GM19351 (cell line): ENCODE measurements around the gene LGR6.

Experiments used
- ATAC-seq: cut with Tn5 transposase; IDR thresholded peaks from one replicate; pipeline ENCODE4 v1.9.1; 2021; ENCODE audit warnings: mild to moderate bottlenecking, moderate library complexity; ENCODE audit not compliant: unreplicated experiment

Gene LGR6

DNA sequence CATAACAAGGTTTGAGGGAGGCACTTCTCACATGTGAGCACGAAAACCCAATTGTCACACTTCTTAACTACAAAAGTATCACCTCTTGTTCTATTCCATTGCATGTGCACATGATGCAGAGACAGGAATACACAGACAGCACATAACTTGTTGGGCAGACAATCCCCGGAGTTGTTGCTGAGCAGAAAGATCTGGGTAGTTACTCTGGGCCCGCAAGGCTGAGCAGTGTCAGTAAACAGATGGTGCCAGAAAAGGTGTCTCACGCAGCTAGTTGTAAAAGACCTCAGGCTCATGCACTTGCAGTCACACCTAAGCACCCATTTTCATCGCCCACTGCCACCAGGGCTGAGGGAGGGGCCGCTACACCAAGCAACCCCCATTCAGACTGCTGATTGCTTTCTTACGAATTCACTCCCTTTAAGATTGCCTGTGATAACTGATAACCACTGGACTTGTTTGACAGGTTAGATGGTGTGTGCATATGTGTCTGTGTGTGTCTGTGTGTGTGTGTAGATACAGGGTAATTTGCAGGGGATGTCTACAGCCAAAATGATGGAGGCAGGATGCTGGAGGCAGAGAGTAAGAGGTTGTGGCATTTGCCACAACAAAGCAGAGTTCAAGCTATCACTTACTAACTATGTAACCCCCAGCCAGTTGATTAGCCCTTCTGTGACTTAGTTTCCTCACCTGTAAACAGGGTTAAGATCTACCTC is 4.2 kb downstream of the LGR6 start:
- no peak for ATAC-seq

DNA sequence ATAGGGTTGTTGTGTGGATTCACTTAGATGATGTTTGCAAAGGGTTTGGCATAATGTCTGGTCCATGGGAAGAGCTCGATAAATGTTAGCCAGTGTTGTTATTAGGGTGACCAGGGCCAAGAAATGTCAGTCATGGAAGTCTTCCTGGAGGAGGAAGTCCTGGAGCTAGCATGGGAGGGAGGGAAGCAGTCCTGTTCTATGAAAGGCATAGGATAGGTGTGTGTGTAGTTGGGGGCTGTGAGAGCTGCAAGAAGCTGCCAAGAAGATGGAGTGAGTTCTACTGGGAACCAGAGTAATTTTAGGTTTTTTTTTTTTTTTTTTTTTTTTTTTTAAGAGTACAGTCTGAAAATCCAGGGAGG is 4.7 kb downstream of the LGR6 start:
- ATAC-seq = no peak

DNA sequence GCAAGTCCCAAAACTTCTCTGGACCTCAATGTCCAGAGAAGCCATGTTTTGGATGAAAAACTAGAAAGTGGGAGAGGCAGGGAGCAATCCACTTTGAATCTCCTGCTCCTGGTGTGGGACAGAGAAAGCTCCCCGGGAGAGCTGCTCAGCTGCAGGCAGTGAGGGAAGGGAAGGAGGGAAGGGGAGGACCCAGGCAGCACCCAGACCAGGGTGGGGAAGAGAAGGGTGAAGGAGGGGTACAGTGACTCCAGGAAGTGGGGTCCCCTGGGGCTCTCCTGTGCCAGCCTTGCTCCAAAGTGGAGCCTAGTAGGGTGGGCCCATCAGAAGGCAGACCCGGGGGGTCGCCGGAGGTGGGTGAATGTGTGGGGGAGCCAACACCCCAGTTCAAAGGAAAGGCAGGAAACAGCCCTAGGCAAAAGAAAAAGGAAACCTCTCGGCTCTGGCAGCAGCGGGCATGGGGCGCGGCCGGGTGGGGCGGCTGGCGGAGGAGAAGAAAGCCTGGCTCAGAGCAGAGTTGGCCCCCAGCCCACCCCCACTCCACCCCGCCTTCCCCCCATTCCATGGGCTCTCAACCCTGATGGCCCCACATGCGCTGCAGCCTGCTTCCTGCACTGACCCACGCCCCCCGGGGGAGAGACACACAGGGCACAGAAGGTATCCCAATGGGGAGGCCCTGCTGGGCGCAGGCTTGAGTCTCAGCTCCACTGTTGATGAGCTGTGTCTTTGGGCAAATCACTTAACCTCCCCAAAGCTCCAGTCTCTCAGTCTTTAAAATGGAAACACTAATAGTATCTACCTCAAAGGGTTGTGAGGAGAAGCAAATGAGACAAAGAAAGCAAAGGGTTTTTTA is 5.7 kb downstream of the LGR6 start:
- no peak for ATAC-seq

DNA sequence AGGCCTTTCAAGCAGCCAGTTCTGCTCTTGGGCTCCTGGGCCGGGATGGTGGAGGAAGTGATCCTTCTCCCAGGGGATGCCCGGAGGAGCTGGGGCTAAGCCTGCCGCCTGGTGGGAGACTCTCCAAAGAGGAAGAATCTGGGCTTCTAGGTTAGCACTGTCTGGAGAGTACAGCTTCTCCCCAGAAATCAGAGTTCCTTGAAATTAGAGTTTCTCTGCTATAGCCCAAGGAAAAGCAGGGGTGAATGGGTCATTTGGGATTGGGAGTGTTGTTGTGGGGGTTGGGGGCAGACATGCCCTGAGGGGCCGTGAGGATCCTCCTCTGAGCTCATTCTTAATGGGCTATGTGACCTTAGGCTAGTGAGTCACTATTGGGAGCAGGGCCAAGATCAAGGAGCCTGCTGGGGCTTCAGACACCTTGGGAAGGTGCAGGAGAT is 6.5 kb downstream of the LGR6 start:
- ATAC-seq = no peak

DNA sequence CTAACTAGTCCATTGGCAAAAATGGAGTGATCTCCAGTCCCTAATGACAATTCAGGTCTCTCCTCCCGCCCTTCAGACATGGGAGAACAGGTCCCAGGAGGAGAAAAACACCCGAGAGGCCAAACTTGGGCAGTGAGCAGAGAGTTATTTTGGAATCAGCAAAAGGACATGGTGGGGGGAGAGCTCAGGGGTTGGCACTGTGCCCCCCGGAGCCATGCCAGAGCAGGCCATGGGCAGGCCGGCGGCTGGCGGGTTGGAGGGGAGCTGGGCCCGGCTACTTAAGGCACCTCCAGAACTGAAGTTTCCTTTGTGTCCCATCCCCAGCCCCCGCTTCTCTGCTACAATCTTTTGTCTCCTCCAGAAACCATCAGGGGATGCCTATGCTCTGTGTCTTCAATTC is 7.1 kb downstream of the LGR6 start:
- no peak for ATAC-seq

DNA sequence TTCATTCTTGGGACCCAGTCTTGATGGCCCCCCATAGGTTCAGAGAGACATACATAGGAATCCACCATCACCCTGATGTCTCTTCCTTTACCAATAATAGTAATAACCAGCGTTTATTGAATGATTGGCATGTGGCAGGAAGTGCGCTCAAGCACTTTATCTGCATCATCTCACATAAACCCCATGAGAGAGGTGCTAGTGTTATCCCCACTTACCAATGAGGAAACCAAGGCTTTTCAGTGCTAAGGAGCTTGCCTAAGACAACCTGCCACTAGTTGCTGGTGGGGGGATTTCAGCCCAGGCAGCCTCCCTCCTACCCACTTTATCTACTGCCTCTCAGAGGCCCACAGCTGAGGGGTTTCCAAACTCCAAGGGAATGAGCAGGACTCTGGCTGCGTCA is 7.7 kb downstream of the LGR6 start:
- ATAC-seq = no peak

DNA sequence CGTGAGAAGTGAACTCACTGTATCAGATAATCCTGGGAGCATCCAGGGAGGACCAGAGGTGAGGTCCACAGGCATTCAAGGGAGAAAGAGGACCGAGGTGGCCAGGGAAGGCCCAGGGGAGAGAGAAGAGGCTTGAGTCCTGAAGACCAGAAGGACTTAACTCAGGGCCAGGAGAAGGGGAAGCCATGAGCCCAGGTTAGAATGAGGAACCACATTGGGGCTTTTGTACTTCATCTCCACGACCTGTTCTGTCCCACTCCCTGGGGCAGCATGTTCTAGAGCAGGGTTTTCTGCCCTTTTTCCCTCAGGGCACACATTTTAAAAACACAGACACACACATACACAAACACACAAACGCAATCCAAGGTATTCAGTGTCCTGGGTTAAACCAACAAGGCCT is 8.4 kb downstream of the LGR6 start:
- ATAC-seq = no peak

DNA sequence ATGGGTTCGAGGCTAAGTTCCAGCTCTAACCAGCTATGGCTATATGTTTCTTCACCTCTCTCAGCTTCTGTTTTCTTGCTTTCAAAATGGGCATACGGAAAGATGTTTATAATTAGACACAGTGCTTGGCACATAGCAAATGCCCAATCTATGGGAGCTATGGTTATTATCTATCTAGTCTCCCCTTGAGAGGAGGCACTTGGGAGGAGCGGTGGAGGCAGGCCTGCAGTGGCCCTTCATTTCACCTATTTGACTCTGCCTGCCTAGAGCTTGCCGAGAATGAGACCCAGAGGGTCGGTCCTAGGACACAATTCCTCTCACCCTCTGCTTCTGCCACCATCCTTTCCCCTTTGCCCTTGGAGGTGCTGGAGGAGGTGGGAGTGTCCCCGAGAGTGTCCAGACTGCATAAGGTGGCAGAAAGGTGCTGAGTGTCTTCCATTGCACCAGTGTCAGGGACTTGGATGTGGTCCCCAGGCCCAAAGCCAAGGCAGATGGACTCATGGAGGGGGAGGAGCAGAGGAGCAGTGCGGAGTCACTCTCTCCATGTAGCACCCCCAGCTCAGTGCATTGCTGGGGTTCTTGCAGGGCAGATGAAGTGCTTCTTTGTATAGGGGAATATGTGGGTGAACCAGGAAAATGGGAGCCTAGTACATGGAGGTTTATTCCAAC is 9.0 kb downstream of the LGR6 start:
- ATAC-seq = no peak

DNA sequence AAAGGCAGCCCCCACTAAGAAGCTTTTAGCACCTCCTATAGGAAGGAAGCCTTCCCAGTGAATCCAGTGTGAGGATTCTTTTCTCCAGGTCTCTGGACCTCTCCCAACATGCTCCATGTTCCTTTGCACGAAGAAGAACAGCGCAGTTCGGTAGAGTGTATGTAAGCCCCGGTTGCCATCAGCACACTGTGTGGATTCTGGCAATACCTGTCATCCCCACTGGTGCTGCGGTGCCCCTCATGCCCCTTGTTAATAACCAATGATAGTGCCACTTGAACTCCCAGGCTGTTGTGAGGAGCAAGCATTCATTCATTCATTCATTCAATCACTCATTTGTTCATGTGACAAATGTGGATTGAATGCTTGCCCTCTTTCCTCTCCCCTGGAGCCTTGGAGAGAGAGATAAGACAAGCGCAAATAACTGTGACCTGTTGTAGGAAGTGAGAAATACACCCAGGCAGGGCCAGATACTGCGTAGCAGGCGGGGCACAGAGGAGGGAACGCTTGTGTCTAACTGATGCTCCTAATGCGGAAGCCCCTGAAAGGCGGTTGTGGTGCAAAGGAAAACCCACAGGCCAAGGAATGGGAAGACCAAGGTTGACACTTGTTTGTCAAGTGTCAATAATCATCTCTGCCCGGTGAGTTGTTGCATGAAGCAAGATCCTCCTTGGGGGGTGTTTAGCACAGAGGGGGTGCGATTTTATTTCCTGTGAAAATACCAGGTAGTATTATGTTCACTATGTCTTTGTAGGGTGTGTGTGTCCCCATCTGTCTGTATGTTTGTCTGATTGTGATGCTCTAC is 9.8 kb downstream of the LGR6 start:
- ATAC-seq = no peak

DNA sequence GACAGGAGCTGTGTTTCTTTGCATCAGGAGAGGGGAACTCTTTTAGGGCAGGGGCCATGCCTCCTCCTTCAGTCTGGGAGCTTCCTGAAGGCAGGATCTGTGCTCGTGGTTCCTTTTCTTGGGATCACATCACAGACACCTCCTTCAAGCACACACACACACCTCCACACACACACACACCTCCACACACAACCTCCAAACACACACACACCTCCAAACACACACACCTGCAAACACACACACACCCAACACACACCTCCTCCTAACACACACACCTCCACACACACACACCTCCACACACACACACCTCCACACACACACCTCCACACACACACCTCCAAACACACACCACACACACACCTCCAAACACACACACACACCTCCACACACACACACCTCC is 10.5 kb downstream of the LGR6 start:
- ATAC-seq = no peak

DNA sequence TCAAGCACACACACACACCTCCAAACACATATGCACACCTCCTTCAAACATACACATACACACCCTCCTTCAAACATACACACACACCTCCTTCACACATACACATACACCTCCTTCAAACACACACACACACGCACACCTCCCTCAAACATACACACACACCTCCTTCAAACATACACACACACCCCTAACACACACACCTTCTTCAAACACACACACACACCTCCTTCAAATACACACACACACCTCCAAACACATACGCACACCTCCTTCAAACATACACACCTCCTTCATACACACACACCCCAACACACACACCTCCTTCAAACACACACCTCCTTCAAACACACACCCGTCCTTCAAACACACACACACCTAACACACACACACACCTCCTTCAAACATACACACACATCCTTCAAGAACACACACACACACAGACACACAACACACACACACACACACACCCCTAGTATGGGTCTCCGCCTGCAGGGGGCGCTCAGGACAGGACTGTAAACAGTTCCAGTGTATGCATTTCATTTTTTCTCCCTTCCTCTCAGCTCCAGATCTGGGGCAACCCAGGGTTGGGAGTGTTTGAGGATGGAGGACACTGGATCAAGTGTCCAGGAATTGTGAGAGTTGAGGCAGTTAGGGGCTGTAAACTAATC is 12.1 kb downstream of the LGR6 start:
- no peak for ATAC-seq

DNA sequence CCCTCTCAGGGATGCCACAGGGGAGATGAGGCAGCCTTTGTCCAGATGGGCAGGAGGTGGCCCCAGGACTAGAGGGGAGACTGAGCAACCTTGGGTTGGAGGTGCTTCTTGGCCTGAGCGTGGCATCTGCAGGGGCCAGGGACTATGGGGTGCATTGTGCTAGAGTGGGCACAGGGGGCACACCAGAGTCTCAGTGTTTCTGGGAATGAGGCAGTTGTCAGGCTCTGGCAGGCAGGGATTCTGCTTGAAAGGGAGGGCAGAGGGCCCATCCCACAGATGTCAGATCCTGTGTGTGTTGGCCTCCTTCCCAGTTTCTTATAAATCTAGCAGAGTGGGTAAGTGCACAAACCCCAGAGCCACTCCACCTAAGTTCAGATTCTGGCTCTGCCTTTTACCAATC is 13.7 kb downstream of the LGR6 start:
- ATAC-seq = no peak

DNA sequence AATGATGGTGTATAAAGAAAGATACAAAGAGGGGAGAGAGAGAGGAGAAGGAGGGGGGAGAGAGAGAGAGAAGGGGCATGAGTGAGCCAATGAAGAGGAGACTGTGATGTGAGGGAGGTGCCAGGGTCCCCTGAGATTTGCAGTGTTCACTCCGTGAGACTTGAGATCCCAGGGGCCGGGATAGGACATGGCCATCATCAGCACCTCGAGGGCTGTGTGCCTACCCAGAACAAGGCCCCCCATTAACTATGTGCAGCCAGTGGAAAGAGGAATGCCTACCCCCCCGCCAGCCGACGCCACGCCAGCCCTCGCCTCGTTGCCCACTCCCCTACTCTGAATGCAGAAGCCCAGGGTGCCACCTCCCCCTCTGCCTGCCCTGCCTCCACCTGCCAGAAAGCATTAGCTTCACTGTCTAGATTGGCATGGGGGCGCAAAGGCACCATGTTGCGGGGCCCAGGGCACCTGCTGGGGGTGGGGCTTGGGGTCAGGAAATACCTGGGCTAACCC is 14.8 kb downstream of the LGR6 start:
- no peak for ATAC-seq

DNA sequence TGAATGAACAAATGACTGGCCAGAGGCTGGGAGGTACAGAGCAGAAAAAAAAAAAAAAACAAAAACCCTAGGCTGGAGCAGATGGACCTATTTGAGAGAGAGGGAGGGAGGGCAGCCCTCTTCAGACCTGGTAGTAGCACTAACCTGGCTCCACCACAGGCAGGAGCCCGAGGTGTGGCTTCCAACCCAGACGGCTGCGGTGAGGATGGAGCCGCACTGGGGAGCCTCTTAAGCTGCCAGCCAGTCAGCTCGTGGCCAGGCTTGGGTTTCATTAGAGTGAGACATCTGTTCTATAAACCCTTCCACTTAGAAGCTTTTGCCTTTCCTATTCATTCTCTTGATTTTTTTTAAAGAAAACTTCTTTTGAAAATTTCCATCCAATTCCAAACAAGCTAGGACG is 16.8 kb downstream of the LGR6 start:
- ATAC-seq = no peak

DNA sequence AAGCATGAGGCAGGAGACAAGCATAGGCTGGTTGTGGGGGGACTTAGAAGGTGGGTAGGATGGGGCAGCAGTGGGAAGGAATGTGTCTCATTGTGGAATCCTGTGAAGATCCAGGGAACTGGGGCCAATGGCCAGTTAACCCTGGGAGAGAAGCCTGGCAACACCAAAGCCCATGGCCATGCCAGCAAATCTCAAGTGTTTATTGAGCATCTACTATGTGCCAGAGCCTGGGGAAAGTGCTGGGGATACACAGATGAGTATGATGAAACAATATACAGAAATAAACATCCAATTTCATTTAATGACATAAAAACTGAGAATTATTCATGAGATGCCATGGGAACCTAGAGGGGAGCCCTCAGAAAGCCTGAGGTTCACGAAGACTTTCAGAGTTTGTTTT is 17.4 kb downstream of the LGR6 start:
- ATAC-seq = no peak

DNA sequence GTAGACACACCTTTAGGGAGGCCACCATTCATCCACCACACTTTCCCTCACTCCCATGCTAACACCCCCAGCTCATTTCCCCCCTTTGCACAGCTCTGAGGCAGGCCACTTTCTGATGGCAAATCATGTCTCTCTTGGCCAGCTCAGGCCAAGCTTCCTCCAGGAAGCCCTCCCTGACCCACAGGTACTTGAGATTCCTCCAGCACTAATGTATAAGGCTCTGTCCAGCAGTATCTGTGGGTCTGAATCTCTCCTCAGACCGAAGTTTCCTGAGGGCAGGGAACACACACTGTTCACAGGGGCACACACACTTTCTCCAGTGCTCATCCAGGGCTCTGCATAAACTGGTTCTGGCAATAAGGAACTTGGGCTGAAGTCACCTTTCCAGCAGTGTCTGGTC is 19.2 kb downstream of the LGR6 start:
- no peak for ATAC-seq

DNA sequence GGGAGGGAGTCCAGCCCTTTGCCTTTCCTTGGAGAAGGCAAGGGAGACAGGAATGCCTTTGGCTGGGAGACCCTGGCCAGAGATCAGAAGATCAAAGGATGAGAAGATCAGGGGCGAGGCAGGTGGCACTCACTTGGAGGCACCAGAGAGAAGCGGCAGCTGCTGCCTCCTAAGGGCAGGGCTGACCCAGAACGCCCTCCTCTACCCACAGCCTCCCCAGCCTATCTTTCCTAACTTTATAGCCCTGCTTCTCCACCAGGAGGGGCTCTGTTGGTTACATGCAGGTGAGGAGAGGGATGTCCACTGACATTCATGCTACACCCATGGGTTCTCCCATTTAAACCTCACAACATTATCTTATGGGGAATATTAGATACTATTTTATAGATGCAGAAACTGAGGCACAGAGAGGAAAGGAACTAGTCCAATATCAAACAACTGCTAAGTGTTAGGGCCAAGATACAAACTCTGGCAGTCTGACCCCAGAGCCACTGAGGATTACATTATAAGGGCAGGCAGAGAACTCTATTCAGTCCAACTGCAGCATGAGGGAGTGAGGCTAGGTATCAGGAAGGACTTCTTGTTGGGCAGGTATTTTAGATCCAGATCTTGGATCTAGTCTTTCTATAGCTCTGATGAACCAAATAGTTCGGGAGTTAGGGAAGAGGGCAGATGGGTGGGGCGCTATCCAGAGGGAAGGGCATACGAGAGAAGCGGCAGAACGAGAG is 19.9 kb downstream of the LGR6 start:
- no peak for ATAC-seq

DNA sequence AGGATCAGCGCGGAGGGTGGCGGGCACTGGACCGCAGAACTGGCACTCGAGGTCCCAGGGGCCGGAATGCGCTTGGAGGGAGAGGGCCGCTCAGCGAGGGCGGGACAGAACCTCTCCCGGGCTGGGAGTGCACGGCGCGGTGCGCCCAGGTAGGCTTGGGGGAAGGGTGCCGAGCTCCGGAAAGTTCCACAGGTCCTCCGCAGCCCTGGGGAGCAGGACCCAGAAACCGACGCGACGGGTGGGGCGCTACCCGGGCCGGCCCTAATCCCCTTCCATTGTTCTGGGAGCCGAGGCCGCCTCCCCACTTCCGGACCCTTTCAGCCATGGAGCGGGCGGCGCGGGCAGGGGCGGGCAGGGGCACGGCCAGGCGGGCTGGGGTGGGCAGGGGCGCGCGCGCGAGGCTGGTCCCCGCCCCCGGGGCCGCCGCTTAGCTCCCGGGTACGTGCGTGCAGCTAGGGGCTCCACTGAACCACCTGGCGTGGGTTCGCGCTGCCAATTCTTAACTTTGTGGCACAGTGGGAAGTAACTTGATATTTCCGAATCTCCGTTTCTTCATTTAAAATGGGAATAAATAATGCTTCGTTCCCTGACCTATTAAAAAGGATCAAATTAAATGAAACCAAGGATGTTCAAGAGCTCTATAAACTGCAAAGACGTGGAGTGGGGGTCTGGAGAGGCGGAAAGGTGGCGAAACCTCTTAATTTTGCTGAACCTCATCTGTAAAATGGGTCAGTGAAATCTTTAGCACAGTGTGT is 20.7 kb downstream of the LGR6 start:
- no peak for ATAC-seq
